Caco-2 (cell line): ENCODE measurements around the gene MYH7. TPM values are rescaled to one million over a fixed set of nuclear protein-coding genes. Genes with fewer than 3 reads are reported as not detected.
"Not testable (repeated sequence)": the region's sequence is repeated elsewhere in the genome, so short reads cannot be mapped to it uniquely, and the experiment has no call there.

ENCODE experiments used
- BruUV-seq: library from RNA; stranded (reverse); fragments of 400-500 nt; replicated peaks from 2 replicates; lab custom pipeline; 2021; lab: Mats Ljungman, UMichigan
- CTCF ChIA-PET: fragments of 300-600 bp; sonication (Branson Sonifier 250); formaldehyde crosslinking; loops from one replicate; lab custom pipeline; 2022; ENCODE audit warnings: antibody characterized with exemption; lab: Charles Lee
- POLR2A ChIA-PET: fragments of 300-600 bp; sonication (Branson Sonifier 250); formaldehyde crosslinking; loops from one replicate; lab custom pipeline; 2022; ENCODE audit warnings: antibody characterized with exemption; lab: Charles Lee
- DNase-seq, 2 experiments: peaks; one replicate each; pipeline versions ENCODE4 v3.0.0 to v3.0.0-alpha.2; 2020 to 2022
- H3K27me3 ChIP-seq: replicated peaks from 2 replicates; pipeline ENCODE4 v1.6.0; 2011; ENCODE audit warnings: low read length; ENCODE audit not compliant: control insufficient read depth, insufficient read depth
- H3K36me3 ChIP-seq: 2 replicates; pipeline ENCODE4 v1.5.1; 2011; ENCODE audit warnings: low read length; ENCODE audit not compliant: control insufficient read depth, insufficient read depth
- H3K4me1 ChIP-seq: fragments of 250-450 bp; sonication (Bioruptor Pico); 2 replicates; pipeline ENCODE4 v1.5.1; 2020; ENCODE audit warnings: mild to moderate bottlenecking
- H3K4me3 ChIP-seq: 2 replicates; pipeline ENCODE4 v1.5.1; 2011; ENCODE audit warnings: low read depth, mild to moderate bottlenecking, control low read depth, low read length
- H3K9me3 ChIP-seq: fragments of 250-450 bp; sonication (Bioruptor Pico); 2 replicates; pipeline ENCODE4 v1.5.1; 2020; ENCODE audit warnings: mild to moderate bottlenecking, moderate library complexity
- H3K27ac Mint-ChIP-seq: one replicate; pipeline ENCODE4 v1.8.0; 2022; ENCODE audit warnings: mixed read lengths; ENCODE audit not compliant: unreplicated experiment
- H3K27me3 Mint-ChIP-seq: one replicate; pipeline ENCODE4 v1.8.0; 2022; ENCODE audit warnings: mixed read lengths; ENCODE audit not compliant: insufficient read depth, unreplicated experiment
- H3K36me3 Mint-ChIP-seq: one replicate; pipeline ENCODE4 v1.8.0; 2022; ENCODE audit warnings: mild to moderate bottlenecking, mixed read lengths; ENCODE audit not compliant: insufficient read depth, unreplicated experiment
- H3K4me1 Mint-ChIP-seq: one replicate; pipeline ENCODE4 v1.8.0; 2022; ENCODE audit warnings: low read depth, mixed read lengths; ENCODE audit not compliant: unreplicated experiment
- H3K4me3 Mint-ChIP-seq: one replicate; pipeline ENCODE4 v1.8.0; 2022; ENCODE audit warnings: mild to moderate bottlenecking, moderate library complexity, mixed read lengths; ENCODE audit not compliant: unreplicated experiment
- H3K9me3 Mint-ChIP-seq: one replicate; pipeline ENCODE4 v1.8.0; 2022; ENCODE audit warnings: mixed read lengths; ENCODE audit not compliant: unreplicated experiment
- CTCF ChIP-seq, 2 experiments: fragments of 200-600 bp in 1 of 2; IDR thresholded peaks; 1 replicate in 1 of 2; 2 replicates in 1 of 2; pipeline versions ENCODE4 v1.5.1 to v1.8.0; 2011 to 2022; ENCODE audit warnings: antibody characterized with exemption in 1 of 2, control low read depth in 1 of 2, inconsistent platforms in 1 of 2, low read depth in 1 of 2, low read length in 1 of 2, mild to moderate bottlenecking in 1 of 2, moderate library complexity in 1 of 2; ENCODE audit not compliant: insufficient read depth in 1 of 2, severe bottlenecking in 1 of 2, unreplicated experiment in 1 of 2
- intact Hi-C: fragments of 100-400 bp; cut with micrococcal nuclease; formaldehyde crosslinking; loops from one replicate; pipeline ENCODE4 v1.10.0; 2022; ENCODE audit not compliant: unreplicated experiment
- total RNA-seq: library from RNA; stranded (reverse); gene quantifications from 2 replicates; pipeline ENCODE4 v1.2.3, GENCODE V29; 2022

The MYH7 gene
- total RNA-seq, 1 experiment from 2014 or later: not detected

DNA sequence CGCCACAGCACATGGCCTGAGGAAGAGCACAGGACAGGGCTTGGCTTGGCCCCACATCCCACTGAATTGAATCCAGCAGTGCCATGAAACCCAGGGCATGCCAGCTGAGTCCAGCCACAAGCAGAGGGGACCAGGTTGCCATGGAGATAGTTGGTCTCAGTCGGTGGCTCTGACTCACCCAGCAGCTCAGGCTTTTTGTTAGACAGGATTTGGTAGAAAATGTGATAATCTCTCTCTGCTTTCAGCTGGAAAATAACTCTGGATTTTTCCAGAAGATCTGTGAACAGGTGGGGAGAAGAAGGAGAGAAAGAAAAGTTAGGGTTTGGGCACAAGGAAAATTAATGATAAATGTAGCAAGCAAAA lies 4.8 kb downstream of the MYH7 start:
- BruUV-seq: no TSS peak
- no peaks in the 10 kb centered on the region for H3K4me1 Mint-ChIP-seq
- POLR2A ChIA-PET: no interaction called here
- no peaks in the 10 kb centered on the region for H3K36me3 ChIP-seq
- H3K4me1 ChIP-seq: peaks cover 8% of the 10 kb centered on the region
- H3K27ac Mint-ChIP-seq: no peak overlapping the region
- no peak for TF ChIP-seq CTCF (IDR thresholded peaks at IDR 0.05; ENCODE audit: insufficient read depth in 1 of 2, low read depth in 1 of 2, low read length in 1 of 2, severe bottlenecking in 1 of 2, unreplicated experiment in 1 of 2)
- intact Hi-C loops: no loop called here
- peaks cover 4% of the 10 kb centered on the region for H3K27me3 Mint-ChIP-seq
- no peaks in the 10 kb centered on the region; the same call in 1 of the 2 replicates for H3K27me3 ChIP-seq
- no peaks in the 10 kb centered on the region for H3K9me3 ChIP-seq
- no peaks in the 10 kb centered on the region for H3K36me3 Mint-ChIP-seq
- no peak for DNase-seq
- H3K4me3 Mint-ChIP-seq: no peak overlapping the region
- no peak overlapping the region for H3K4me3 ChIP-seq
- CTCF ChIA-PET: no interaction called here
- H3K9me3 Mint-ChIP-seq: no peaks in the 10 kb centered on the region

GRCh38 chr14:23430016-23430722 lies 5.3 kb downstream of the MYH7 start:
- TF ChIP-seq CTCF (IDR thresholded peaks at IDR 0.05; ENCODE audit: insufficient read depth in 1 of 2, low read depth in 1 of 2, low read length in 1 of 2, severe bottlenecking in 1 of 2, unreplicated experiment in 1 of 2): no peak
- Mint-ChIP-seq H3K4me3 (no peak overlapping the region), H3K4me1 (no peaks in the 10 kb centered on the region), H3K27ac (no peak overlapping the region), H3K9me3 (no peaks in the 10 kb centered on the region), H3K36me3 (no peaks in the 10 kb centered on the region), H3K27me3 (peaks cover 4% of the 10 kb centered on the region)
- POLR2A ChIA-PET: interaction anchor here (0.5 kb wide), 1 partner anchor 396 kb away, joined by 4 read pairs; no protein-coding TSS in a partner anchor
- DNase-seq: peak in 1 of 2 experiments; percentile 22
- BruUV-seq: no TSS peak
- Histone ChIP-seq H3K4me3 (no peak overlapping the region), H3K36me3 (no peaks in the 10 kb centered on the region), H3K4me1 (peaks cover 2% of the 10 kb centered on the region), H3K9me3 (no peaks in the 10 kb centered on the region), H3K27me3 (no peaks in the 10 kb centered on the region; the same call in 1 of the 2 replicates)
- intact Hi-C loops: no loop called here
- CTCF ChIA-PET: no interaction called here

GRCh38 chr14:23428686-23429495 lies 6.6 kb downstream of the MYH7 start:
- CTCF ChIA-PET: no interaction called here
- H3K36me3 ChIP-seq: no peaks in the 10 kb centered on the region
- TF ChIP-seq CTCF (IDR thresholded peaks at IDR 0.05; ENCODE audit: insufficient read depth in 1 of 2, low read depth in 1 of 2, low read length in 1 of 2, severe bottlenecking in 1 of 2, unreplicated experiment in 1 of 2): no peak

DNA sequence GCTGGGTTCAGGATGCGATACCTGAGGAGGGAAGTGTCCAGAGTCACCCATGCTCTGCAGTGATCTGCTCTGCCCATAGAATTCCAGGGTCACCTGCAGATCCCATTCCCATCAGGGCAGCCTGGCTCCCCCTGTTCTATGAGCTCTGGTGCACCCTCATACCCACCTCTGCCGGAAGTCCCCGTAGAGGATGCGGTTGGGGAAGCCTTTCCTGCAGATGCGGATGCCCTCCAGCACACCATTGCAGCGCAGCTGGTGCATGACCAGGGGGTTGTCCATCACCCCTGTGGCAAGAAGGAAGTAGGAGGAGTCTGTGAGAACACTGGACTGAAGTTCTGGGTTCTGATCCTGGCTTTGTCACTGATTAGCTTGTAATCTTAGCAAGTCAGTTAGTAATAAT lies 9.7 kb downstream of the MYH7 start:
- H3K36me3 ChIP-seq, H3K9me3 Mint-ChIP-seq, H3K27me3 ChIP-seq, H3K27ac Mint-ChIP-seq, H3K27me3 Mint-ChIP-seq, H3K4me3 ChIP-seq, H3K36me3 Mint-ChIP-seq, H3K4me1 ChIP-seq, H3K9me3 ChIP-seq, CTCF ChIA-PET, H3K4me3 Mint-ChIP-seq, intact Hi-C loops, POLR2A ChIA-PET, BruUV-seq, H3K4me1 Mint-ChIP-seq, DNase-seq: not testable (repeated sequence)

More at GRCh38 chr14:23428686-23429495, 6.6 kb downstream of the MYH7 start:
- peak in 1 of 2 experiments; percentile 19 for DNase-seq
- H3K4me3 Mint-ChIP-seq: no peak overlapping the region
- intact Hi-C loops: no loop called here
- H3K27me3 Mint-ChIP-seq: peaks cover 4% of the 10 kb centered on the region
- POLR2A ChIA-PET: no interaction called here
- no peak overlapping the region for H3K4me3 ChIP-seq
- no peaks in the 10 kb centered on the region for H3K36me3 Mint-ChIP-seq
- no peaks in the 10 kb centered on the region for H3K9me3 ChIP-seq
- no peaks in the 10 kb centered on the region for H3K9me3 Mint-ChIP-seq
- no peak overlapping the region for H3K27ac Mint-ChIP-seq
- no peaks in the 10 kb centered on the region for H3K4me1 ChIP-seq
- no TSS peak for BruUV-seq
- H3K27me3 ChIP-seq: no peaks in the 10 kb centered on the region; the same call in 1 of the 2 replicates
- no peaks in the 10 kb centered on the region for H3K4me1 Mint-ChIP-seq
